DND-41 (cell line): Measurements from ENCODE around the gene FUT3.

Experiments
- ATAC-seq: fragments of 200-7000 bp; cut with Tn5 transposase; 3 replicates; pipeline ENCODE4 v1.9.1; 2021; ENCODE audit warnings: low read depth; ENCODE audit not compliant: insufficient read depth
- DNase-seq: peaks from one replicate; pipeline ENCODE4 v3.0.0-alpha.2; 2020
- H2AFZ ChIP-seq: 2 replicates; pipeline ENCODE4 v1.6.0; 2012; ENCODE audit warnings: low read depth, low read length
- H3K27ac ChIP-seq: 2 replicates; pipeline ENCODE4 v1.5.1; 2012; ENCODE audit warnings: low read length, inconsistent platforms
- H3K27me3 ChIP-seq: fragments of 200-600 bp; sonication (generic); 2 replicates; pipeline ENCODE4 v1.6.0; 2012; ENCODE audit warnings: low read length, mild to moderate bottlenecking, inconsistent platforms; ENCODE audit not compliant: insufficient read depth, poor library complexity
- H3K36me3 ChIP-seq: 2 replicates; pipeline ENCODE4 v1.5.1; 2012; ENCODE audit warnings: low read length, inconsistent platforms; ENCODE audit not compliant: insufficient read depth
- H3K4me1 ChIP-seq: 2 replicates; pipeline ENCODE4 v1.5.1; 2012; ENCODE audit warnings: mild to moderate bottlenecking, low read length; ENCODE audit not compliant: insufficient read depth
- H3K4me2 ChIP-seq: 2 replicates; pipeline ENCODE4 v1.6.0; 2012; ENCODE audit warnings: mild to moderate bottlenecking, moderate library complexity, low read length, inconsistent platforms; ENCODE audit not compliant: insufficient read depth
- H3K4me3 ChIP-seq, 2 experiments: fragments of 200-600 bp in 1 of 2; shearing (Covaris generic) in 1 of 2; 2 replicates each; pipeline ENCODE4 v1.5.1; 2012 to 2016; ENCODE audit warnings: inconsistent platforms in 2 of 2, low read length in 2 of 2, mild to moderate bottlenecking in 2 of 2, low read depth in 1 of 2, moderate library complexity in 1 of 2
- H3K79me2 ChIP-seq: 2 replicates; pipeline ENCODE4 v1.6.0; 2012; ENCODE audit warnings: low read length, inconsistent platforms; ENCODE audit not compliant: insufficient read depth
- H3K9ac ChIP-seq: 2 replicates; pipeline ENCODE4 v1.6.0; 2012; ENCODE audit warnings: low read depth, mild to moderate bottlenecking, inconsistent platforms, low read length, moderate library complexity
- H3K9me3 ChIP-seq: 2 replicates; pipeline ENCODE4 v1.5.1; 2012; ENCODE audit warnings: low read length, moderate library complexity, mild to moderate bottlenecking, inconsistent platforms; ENCODE audit not compliant: insufficient read depth, severe bottlenecking
- H4K20me1 ChIP-seq: 2 replicates; pipeline ENCODE4 v1.6.0; 2012; ENCODE audit warnings: low read length; ENCODE audit not compliant: insufficient read depth
- EZH2 ChIP-seq: IDR thresholded peaks from 3 replicates; pipeline ENCODE4 v1.6.1; 2012; ENCODE audit warnings: borderline replicate concordance, low read depth, mild to moderate bottlenecking, moderate library complexity, low read length, inconsistent platforms; ENCODE audit not compliant: severe bottlenecking
- TF ChIP-seq, protein P1 (sequence below): IDR thresholded peaks from 2 replicates; pipeline ENCODE4 v1.5.1; 2012; ENCODE audit warnings: borderline replicate concordance, low read length, moderate library complexity, mild to moderate bottlenecking; ENCODE audit not compliant: poor library complexity, severe bottlenecking; ENCODE audit errors: extremely low read depth

Gene FUT3

DNA sequence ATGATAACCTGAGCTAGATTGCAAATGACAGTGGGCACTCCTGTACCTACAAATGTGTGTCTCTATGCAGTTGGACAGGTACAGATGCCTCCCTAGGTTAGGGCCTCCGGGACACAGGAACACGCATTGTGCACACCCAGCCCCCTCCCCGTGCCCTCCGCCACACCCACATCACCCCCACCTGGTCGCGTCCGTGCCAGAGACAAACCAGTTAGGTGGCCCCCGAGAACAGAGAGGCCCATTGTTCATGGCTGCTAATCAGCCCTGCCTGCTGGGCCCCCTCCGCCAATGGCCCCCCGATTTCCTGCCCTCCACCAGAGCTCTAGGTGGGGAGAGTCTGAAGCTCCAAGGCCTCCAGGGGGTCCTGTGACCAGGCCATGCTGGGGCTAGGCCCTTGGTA, 32.7 kb downstream of the FUT3 start:
- Histone ChIP-seq H3K27ac (no peak overlapping the region), H3K4me2 (no peak overlapping the region), H3K36me3 (no peaks in the 10 kb centered on the region), H3K9ac (no peak overlapping the region), H3K4me3 (no peak overlapping the region), H4K20me1 (no peaks in the 10 kb centered on the region), H3K79me2 (no peaks in the 10 kb centered on the region), H3K27me3 (no peaks in the 10 kb centered on the region), H3K4me1 (no peaks in the 10 kb centered on the region), H3K9me3 (no peaks in the 10 kb centered on the region), H2AFZ (no peak overlapping the region)
- no peak for DNase-seq
- TF ChIP-seq, protein P1, sequence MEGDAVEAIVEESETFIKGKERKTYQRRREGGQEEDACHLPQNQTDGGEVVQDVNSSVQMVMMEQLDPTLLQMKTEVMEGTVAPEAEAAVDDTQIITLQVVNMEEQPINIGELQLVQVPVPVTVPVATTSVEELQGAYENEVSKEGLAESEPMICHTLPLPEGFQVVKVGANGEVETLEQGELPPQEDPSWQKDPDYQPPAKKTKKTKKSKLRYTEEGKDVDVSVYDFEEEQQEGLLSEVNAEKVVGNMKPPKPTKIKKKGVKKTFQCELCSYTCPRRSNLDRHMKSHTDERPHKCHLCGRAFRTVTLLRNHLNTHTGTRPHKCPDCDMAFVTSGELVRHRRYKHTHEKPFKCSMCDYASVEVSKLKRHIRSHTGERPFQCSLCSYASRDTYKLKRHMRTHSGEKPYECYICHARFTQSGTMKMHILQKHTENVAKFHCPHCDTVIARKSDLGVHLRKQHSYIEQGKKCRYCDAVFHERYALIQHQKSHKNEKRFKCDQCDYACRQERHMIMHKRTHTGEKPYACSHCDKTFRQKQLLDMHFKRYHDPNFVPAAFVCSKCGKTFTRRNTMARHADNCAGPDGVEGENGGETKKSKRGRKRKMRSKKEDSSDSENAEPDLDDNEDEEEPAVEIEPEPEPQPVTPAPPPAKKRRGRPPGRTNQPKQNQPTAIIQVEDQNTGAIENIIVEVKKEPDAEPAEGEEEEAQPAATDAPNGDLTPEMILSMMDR: no peak
- ATAC-seq: no peak

DNA sequence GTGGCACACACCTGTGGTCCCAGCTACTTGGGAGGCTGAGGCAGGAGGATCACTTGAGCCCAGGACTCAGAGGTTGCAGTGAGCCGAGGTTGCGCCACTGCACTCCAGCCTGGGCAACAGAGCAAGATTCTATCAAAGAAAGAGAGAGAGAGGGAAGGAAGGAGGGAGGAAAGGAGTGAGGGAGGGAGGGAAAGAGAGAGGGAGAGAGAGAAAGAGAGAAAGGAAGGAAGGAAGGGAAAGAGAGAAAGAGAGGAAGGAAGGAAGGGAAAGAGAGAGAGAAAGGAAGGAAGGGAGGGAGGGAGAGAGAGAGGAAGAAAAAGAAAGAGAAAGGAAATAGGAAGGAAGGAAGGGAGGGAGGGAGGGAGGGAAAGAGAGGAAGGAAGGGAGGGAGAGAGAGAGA, 34.0 kb downstream of the FUT3 start:
- H3K9me3 ChIP-seq: no peaks in the 10 kb centered on the region
- ATAC-seq: no peak
- TF ChIP-seq EZH2: no peak
- TF ChIP-seq, protein P1: no peak

DNA sequence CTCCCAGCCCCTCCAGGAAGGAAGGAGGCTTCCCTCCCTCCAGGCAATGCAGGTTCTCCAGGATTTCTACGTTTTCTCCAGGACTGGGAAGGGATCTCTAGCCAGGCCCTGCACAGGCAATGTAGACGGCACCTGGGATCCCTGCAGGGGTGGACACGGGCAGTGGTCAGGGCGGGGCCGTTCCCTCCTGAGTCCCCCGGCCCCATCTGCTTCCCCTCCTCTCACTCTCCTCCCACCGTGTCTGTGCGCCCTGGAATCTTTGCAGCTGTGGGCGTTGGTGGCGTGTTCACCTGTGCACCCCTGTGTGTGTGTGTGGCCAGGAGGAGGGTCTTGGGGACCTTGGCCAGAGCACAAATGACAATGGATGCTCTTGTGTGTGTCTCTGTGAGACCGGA, 36.4 kb downstream of the FUT3 start:
- no peak for ATAC-seq

More for the DNA sequence above, 34.0 kb downstream of the FUT3 start:
- Histone ChIP-seq H3K79me2 (no peaks in the 10 kb centered on the region), H3K27me3 (no peaks in the 10 kb centered on the region), H2AFZ (no peak overlapping the region), H4K20me1 (no peaks in the 10 kb centered on the region; the same call in 1 of the 2 replicates), H3K4me1 (no peaks in the 10 kb centered on the region), H3K36me3 (no peaks in the 10 kb centered on the region), H3K4me2 (no peak overlapping the region), H3K9ac (no peak overlapping the region), H3K27ac (no peak overlapping the region), H3K4me3 (no peak overlapping the region)
- no peak for DNase-seq

More for the DNA sequence above, 36.4 kb downstream of the FUT3 start:
- Histone ChIP-seq H3K27ac (no peak overlapping the region), H4K20me1 (no peaks in the 10 kb centered on the region; the same call in 1 of the 2 replicates), H3K36me3 (no peaks in the 10 kb centered on the region), H3K9me3 (no peaks in the 10 kb centered on the region), H3K79me2 (no peaks in the 10 kb centered on the region), H3K27me3 (no peaks in the 10 kb centered on the region), H3K4me2 (no peak overlapping the region), H3K9ac (no peak overlapping the region), H2AFZ (no peak overlapping the region), H3K4me1 (no peaks in the 10 kb centered on the region), H3K4me3 (no peak overlapping the region)
- no peak for DNase-seq
- TF ChIP-seq EZH2: no peak
- TF ChIP-seq, protein P1: no peak
